Panc1 (cell line): Measurements from ENCODE around the gene S100A12. TPM values are rescaled to one million over a fixed set of nuclear protein-coding genes. Genes with fewer than 3 reads are reported as not detected.

ENCODE experiments used
- ATAC-seq: fragments of 200-7000 bp; cut with Tn5 transposase; 2 replicates; pipeline ENCODE4 v1.9.1; 2020; ENCODE audit warnings: mild to moderate bottlenecking, moderate library complexity
- BruUV-seq: library from RNA; stranded (reverse); fragments of 400-500 nt; replicated peaks from 2 replicates; lab custom pipeline; 2021; lab: Mats Ljungman, UMichigan
- CTCF ChIA-PET: fragments of 300-600 bp; sonication (Branson Sonifier 250); formaldehyde crosslinking; loops from one replicate; lab custom pipeline; 2022; ENCODE audit warnings: antibody characterized with exemption; lab: Charles Lee
- POLR2A ChIA-PET: fragments of 300-600 bp; sonication (Branson Sonifier 250); formaldehyde crosslinking; loops from one replicate; lab custom pipeline; 2022; ENCODE audit warnings: antibody characterized with exemption; lab: Charles Lee
- DNase-seq: peaks from one replicate; pipeline ENCODE4 v3.0.0-alpha.2; 2010; ENCODE audit warnings: low read depth, low spot score
- H3K27ac ChIP-seq: 2 replicates; pipeline ENCODE4 v1.5.1; 2011; ENCODE audit warnings: mild to moderate bottlenecking, low read length, inconsistent platforms
- H3K27me3 ChIP-seq: fragments of 200-500 bp; sonication (Bioruptor generic); 2 replicates; pipeline ENCODE4 v1.6.0; 2014; ENCODE audit warnings: low read length, inconsistent platforms; ENCODE audit not compliant: control insufficient read depth, insufficient read depth
- H3K36me3 ChIP-seq: fragments of 200-500 bp; sonication (Bioruptor generic); 2 replicates; pipeline ENCODE4 v1.5.1; 2014; ENCODE audit warnings: inconsistent platforms, mild to moderate bottlenecking, low read length, moderate library complexity; ENCODE audit not compliant: control insufficient read depth, insufficient read depth
- H3K4me1 ChIP-seq: 2 replicates; pipeline ENCODE4 v1.5.1; 2011; ENCODE audit warnings: inconsistent platforms, mild to moderate bottlenecking, low read length, moderate library complexity; ENCODE audit not compliant: control insufficient read depth, insufficient read depth
- H3K4me3 ChIP-seq, 2 experiments: 2 replicates each; pipeline ENCODE4 v1.5.1; 2011 to 2012; ENCODE audit warnings: low read depth in 2 of 2, low read length in 2 of 2, mild to moderate bottlenecking in 2 of 2, inconsistent platforms in 1 of 2, moderate library complexity in 1 of 2
- H3K9me3 ChIP-seq: fragments of 200-500 bp; sonication (Bioruptor generic); 2 replicates; pipeline ENCODE4 v1.5.1; 2014; ENCODE audit warnings: low read depth, mild to moderate bottlenecking, inconsistent platforms, low read length, moderate library complexity; ENCODE audit not compliant: control insufficient read depth, insufficient read depth
- CTCF ChIP-seq: fragments of 450-650 bp; IDR thresholded peaks from 2 replicates; pipeline ENCODE4 v1.5.1; 2017; ENCODE audit warnings: mild to moderate bottlenecking
- REST ChIP-seq, 2 experiments: IDR thresholded peaks; 2 replicates each; pipeline ENCODE4 v1.6.1; 2011 to 2012; ENCODE audit warnings: low read depth in 2 of 2, control low read depth in 1 of 2, low read length in 1 of 2, mild to moderate bottlenecking in 1 of 2, moderate library complexity in 1 of 2; ENCODE audit not compliant: insufficient read depth in 1 of 2
- SIN3A ChIP-seq: IDR thresholded peaks from 2 replicates; pipeline ENCODE4 v1.6.1; 2012; ENCODE audit warnings: low read depth, mild to moderate bottlenecking, low read length, moderate library complexity, borderline replicate concordance; ENCODE audit not compliant: insufficient read depth
- TCF7L2 ChIP-seq: IDR thresholded peaks from 2 replicates; pipeline ENCODE4 v1.6.1; 2011; ENCODE audit warnings: mild to moderate bottlenecking, low read depth, low read length, inconsistent platforms
- in situ Hi-C: cut with HindIII; loops from 2 replicates; pipeline ENCODE4 v1.10.0; 2016; ENCODE audit warnings: low sequenced_read_pairs, low pct_unique_long_range_greater_than_20kb
- intact Hi-C: fragments of 100-400 bp; cut with micrococcal nuclease; formaldehyde crosslinking; loops from one replicate; pipeline ENCODE4 v1.10.0; 2022; ENCODE audit not compliant: unreplicated experiment
- total RNA-seq: library from RNA; stranded (reverse); gene quantifications from one replicate; pipeline ENCODE4 v1.2.1, GENCODE V29; 2021; ENCODE audit not compliant: unreplicated experiment

The S100A12 gene
- total RNA-seq, 1 experiment from 2014 or later: not detected

GRCh38 chr1:153392822-153393221 is 17.4 kb upstream of the S100A12 start:
- no peak overlapping the region for H3K4me3 ChIP-seq
- H3K27ac ChIP-seq: no peak overlapping the region
- no TSS peak for BruUV-seq
- peaks cover 6% of the 10 kb centered on the region; the same call in 1 of the 2 replicates for H3K27me3 ChIP-seq
- TF ChIP-seq TCF7L2: no peak
- TF ChIP-seq CTCF: no peak
- TF ChIP-seq REST (IDR thresholded peaks at IDR 0.05; ENCODE audit: insufficient read depth in 1 of 2, low read depth in 2 of 2, low read length in 1 of 2): no peak
- H3K4me1 ChIP-seq: no peaks in the 10 kb centered on the region
- no peaks in the 10 kb centered on the region for H3K9me3 ChIP-seq
- CTCF ChIA-PET: interaction anchor here (0.5 kb wide), 1 partner anchor 16 kb away, joined by 3 read pairs; no protein-coding TSS in a partner anchor
- no peak for DNase-seq
- in situ Hi-C loops (no loop called here), intact Hi-C loops (no loop called here)
- POLR2A ChIA-PET: no interaction called here
- no peak for ATAC-seq
- H3K36me3 ChIP-seq: no peaks in the 10 kb centered on the region

- Histone ChIP-seq H3K27me3 (peaks cover 8% of the 10 kb centered on the region; the same call in 1 of the 2 replicates), H3K4me1 (no peaks in the 10 kb centered on the region), H3K4me3 (no peak overlapping the region), H3K27ac (no peak overlapping the region), H3K9me3 (no peaks in the 10 kb centered on the region), H3K36me3 (no peaks in the 10 kb centered on the region)
- ChIA-PET POLR2A (no interaction called here), CTCF (no interaction called here)
- TF ChIP-seq REST (IDR thresholded peaks at IDR 0.05; ENCODE audit: insufficient read depth in 1 of 2, low read depth in 2 of 2, low read length in 1 of 2): no peak
- no peak for TF ChIP-seq SIN3A
- TF ChIP-seq TCF7L2: no peak
- in situ Hi-C loops (no loop called here), intact Hi-C loops (no loop called here)
- DNase-seq (no peak), ATAC-seq (no peak)
- no TSS peak for BruUV-seq
These were observed 16.8 kb upstream of the S100A12 start for GRCh38 chr1:153392258-153392657.
